ENCODE results near the gene CD1E. TPM values are rescaled to one million over a fixed set of nuclear protein-coding genes. Genes with fewer than 3 reads are reported as not detected.

Gene CD1E
- total and polyA plus RNA-seq, 2 of the 8 experiments (the other 6 are each of a cell fraction or from before 2014, with no cell fraction given), result not detected

- no peak within 1 kb of the TSS for H3K23ac ChIP-seq (ENCODE audit: insufficient read length)
- H2BK120ac ChIP-seq (replicated peaks; ENCODE audit: low read depth, low read length), result no peak within 1 kb of the TSS
- H3K4ac ChIP-seq (replicated peaks; ENCODE audit: insufficient read length, low read depth, low read length), result no peak within 1 kb of the TSS
- ChIA-PET POLR2A (ENCODE audit: partially characterized antibody) (no interaction called here), CTCF (ENCODE audit: partially characterized antibody) (interaction anchor here (0.8 to 0.9 kb wide), 2 partner anchors 11 to 195 kb away, joined by 3 to 4 read pairs; no protein-coding TSS in a partner anchor)
- no peak within 1 kb of the TSS for H2BK12ac ChIP-seq (ENCODE audit: low read depth, low read length)
- no peak within 1 kb of the TSS for H2AK5ac ChIP-seq (ENCODE audit: low read depth, low read length)
- H2BK5ac ChIP-seq (ENCODE audit: low read depth, low read length), result no peak within 1 kb of the TSS
- DNase-seq (ENCODE audit: low read depth in 1 of 2, low spot score in 2 of 2) (no peak), FAIRE-seq (no peak)
- H3K56ac ChIP-seq (replicated peaks; ENCODE audit: insufficient read length, low read depth, low read length), result no peak within 1 kb of the TSS
- H3K23me2 ChIP-seq (ENCODE audit: low read depth, low read length), result no peaks in the 10 kb centered on the region
- H3K79me1 ChIP-seq (ENCODE audit: low read depth, low read length), result no peaks in the 10 kb centered on the region
- no peaks in the 10 kb centered on the region for H3K4me1 ChIP-seq (replicated peaks in 1 of 4; ENCODE audit: control insufficient read depth in 3 of 4, insufficient read depth in 4 of 4, low read length in 3 of 4)
- H3K79me2 ChIP-seq (ENCODE audit: control insufficient read depth in 1 of 2, insufficient read depth in 2 of 2, low read length in 2 of 2), result no peaks in the 10 kb centered on the region
- no peak within 1 kb of the TSS for H3K4me2 ChIP-seq (ENCODE audit: insufficient read depth in 1 of 2, low read depth in 2 of 2, low read length in 2 of 2)
- H4K20me1 ChIP-seq (replicated peaks in 1 of 2; ENCODE audit: control insufficient read depth in 1 of 2, insufficient read depth in 2 of 2, low read length in 2 of 2), result no peaks in the 10 kb centered on the region
- H2AFZ ChIP-seq (ENCODE audit: low read length), result no peak within 1 kb of the TSS
- no peak within 1 kb of the TSS for H2BK20ac ChIP-seq (ENCODE audit: low read length)
- H3K14ac ChIP-seq (ENCODE audit: insufficient read length), result no peak within 1 kb of the TSS
- H4K91ac ChIP-seq (replicated peaks; ENCODE audit: insufficient read length, low read length), result no peak within 1 kb of the TSS
- no peak within 1 kb of the TSS for H4K8ac ChIP-seq (ENCODE audit: extremely low read depth, insufficient read depth, low read length)
- no peaks in the 10 kb centered on the region for H3K9me3 ChIP-seq (ENCODE audit: insufficient read depth in 2 of 2, low read depth in 1 of 2, low read length in 1 of 2)
- no peak within 1 kb of the TSS for H3K4me3 ChIP-seq (ENCODE audit: extremely low read depth in 1 of 4, insufficient read depth in 2 of 4, low read depth in 3 of 4, low read length in 4 of 4)
- no peak within 1 kb of the TSS for H4K5ac ChIP-seq (ENCODE audit: insufficient read length, low read depth, low read length)
- no peaks in the 10 kb centered on the region; a peak in 1 of 7 replicates for H3K27me3 ChIP-seq (replicated peaks in 1 of 4; ENCODE audit: control insufficient read depth in 3 of 4, extremely low read depth in 1 of 4, insufficient read depth in 3 of 4, low read length in 3 of 4)
- H3K27ac ChIP-seq (ENCODE audit: low read depth, low read length), result no peak within 1 kb of the TSS
- H3K9ac ChIP-seq (replicated peaks in 1 of 4; ENCODE audit: extremely low read depth in 1 of 4, low read depth in 3 of 4, low read length in 3 of 4), result no peak within 1 kb of the TSS
- H2BK15ac ChIP-seq (ENCODE audit: low read length), result no peak within 1 kb of the TSS
- H3K18ac ChIP-seq (ENCODE audit: extremely low read depth, low read length), result no peak within 1 kb of the TSS
- 93% methylated on average over 5 of the region's 5 CpGs; no CpG with 5 or more reads in 1 of the 2 experiments for WGBS, 2 experiments (ENCODE audit: extremely low coverage in 1 of 2, insufficient coverage in 1 of 2, insufficient read length in 1 of 2, insufficient replicate concordance in 2 of 2, low coverage in 1 of 2, low lambda C conversion rate in 2 of 2, missing lambda C conversion rate in 1 of 2)
- H3K36me3 ChIP-seq (ENCODE audit: control insufficient read depth in 2 of 4, insufficient read depth in 4 of 4, low read length in 3 of 4), result no peaks in the 10 kb centered on the region
- TF ChIP-seq SAP30 (IDR thresholded peaks at IDR 0.05; ENCODE audit: insufficient read depth, insufficient replicate concordance, low read length), result no peak
- TF ChIP-seq JUND (IDR thresholded peaks at IDR 0.05; ENCODE audit: low read length), result no peak
- no peak for TF ChIP-seq EZH2 (IDR thresholded peaks at IDR 0.05; ENCODE audit: low read depth, low read length, severe bottlenecking)
- no peak for TF ChIP-seq NRF1 (IDR thresholded peaks at IDR 0.05; ENCODE audit: low read depth, low read length)
- no peak for TF ChIP-seq SP4 (IDR thresholded peaks at IDR 0.05; ENCODE audit: low read length)
- TF ChIP-seq TCF12 (IDR thresholded peaks at IDR 0.05; ENCODE audit: low read depth, low read length), result no peak
- TF ChIP-seq CBX8 (IDR thresholded peaks at IDR 0.05; ENCODE audit: borderline replicate concordance, low read depth, low read length), result no peak
- TF ChIP-seq, protein P1, sequence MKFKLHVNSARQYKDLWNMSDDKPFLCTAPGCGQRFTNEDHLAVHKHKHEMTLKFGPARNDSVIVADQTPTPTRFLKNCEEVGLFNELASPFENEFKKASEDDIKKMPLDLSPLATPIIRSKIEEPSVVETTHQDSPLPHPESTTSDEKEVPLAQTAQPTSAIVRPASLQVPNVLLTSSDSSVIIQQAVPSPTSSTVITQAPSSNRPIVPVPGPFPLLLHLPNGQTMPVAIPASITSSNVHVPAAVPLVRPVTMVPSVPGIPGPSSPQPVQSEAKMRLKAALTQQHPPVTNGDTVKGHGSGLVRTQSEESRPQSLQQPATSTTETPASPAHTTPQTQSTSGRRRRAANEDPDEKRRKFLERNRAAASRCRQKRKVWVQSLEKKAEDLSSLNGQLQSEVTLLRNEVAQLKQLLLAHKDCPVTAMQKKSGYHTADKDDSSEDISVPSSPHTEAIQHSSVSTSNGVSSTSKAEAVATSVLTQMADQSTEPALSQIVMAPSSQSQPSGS (IDR thresholded peaks at IDR 0.05; ENCODE audit: low read length), result no peak
- no peak for TF ChIP-seq CHD1 (IDR thresholded peaks at IDR 0.05; ENCODE audit: low read depth, low read length)
- TF ChIP-seq SP2 (IDR thresholded peaks at IDR 0.05; ENCODE audit: low read length), result no peak
- no peak for TF ChIP-seq KDM5A (IDR thresholded peaks at IDR 0.05; ENCODE audit: low read length)
- TF ChIP-seq SIX5 (IDR thresholded peaks at IDR 0.05; ENCODE audit: low read depth, low read length), result no peak
- TF ChIP-seq EGR1 (IDR thresholded peaks at IDR 0.05; ENCODE audit: borderline replicate concordance, low read depth, low read length), result no peak
Observed at GRCh38 chr1:158398818-158399514, 45.3 kb downstream of the CD1E start, which contains the start of gene OR10T2. TSS of gene OR10T2 (minus strand) at chr1:158399466. CDS start at chr1:158399466, 0 bp downstream.

Data from H1 (cell line).